ELF-1 (cell line): ENCODE data around the gene NFE2.
A peak's percentile ranks its signal among the peaks of the same experiment; 100 is the strongest.
"Not testable (repeated sequence)": the region's sequence is repeated elsewhere in the genome, so short reads cannot be mapped to it uniquely, and the experiment has no call there.

Experiments used
- DNase-seq: peaks from one replicate; pipeline ENCODE4 v3.0.0-alpha.2; 2016; ENCODE audit warnings: low read depth, low spot score

The NFE2 gene

GRCh38 chr12:54284070-54284780 lies 16.6 kb downstream of the NFE2 start:
- not testable (repeated sequence) for DNase-seq

- no peak for DNase-seq
Observed at GRCh38 chr12:54282949-54283593, 17.7 kb downstream of the NFE2 start.

GRCh38 chr12:54281694-54282093 lies 19.1 kb downstream of the NFE2 start:
- not testable (repeated sequence) for DNase-seq

- DNase-seq, result not testable (repeated sequence)
Observed at GRCh38 chr12:54281261-54281638, 19.6 kb downstream of the NFE2 start.

- peak; percentile 99 for DNase-seq
Observed at GRCh38 chr12:54280468-54281260, 20.2 kb downstream of the NFE2 start, which contains the start of gene HNRNPA1. Gene HNRNPA1 (plus strand): TSS chr12:54280726. CDS start chr12:54280808, 82 bp downstream.

- DNase-seq, result peak; percentile 99
Observed at GRCh38 chr12:54279632-54280467, 21.0 kb downstream of the NFE2 start, which contains the start of gene CBX5. Gene CBX5 (minus strand): TSS chr12:54280122. CDS start chr12:54257650, 22,472 bp downstream.

GRCh38 chr12:54279227-54279631 lies 21.6 kb downstream of the NFE2 start:
- DNase-seq, result no peak

GRCh38 chr12:54277823-54278276 lies 23.0 kb downstream of the NFE2 start:
- DNase-seq, result no peak

GRCh38 chr12:54276368-54276767 lies 24.4 kb downstream of the NFE2 start:
- DNase-seq, result no peak

- DNase-seq, result no peak
Observed at GRCh38 chr12:54273981-54274380, 26.8 kb downstream of the NFE2 start.

GRCh38 chr12:54272214-54272613 lies 28.6 kb downstream of the NFE2 start:
- DNase-seq, result no peak

- DNase-seq, result no peak
Observed at GRCh38 chr12:54270345-54270744, 30.5 kb downstream of the NFE2 start.

GRCh38 chr12:54266852-54267251 lies 34.0 kb downstream of the NFE2 start:
- DNase-seq, result no peak

- DNase-seq, result no peak
Observed at GRCh38 chr12:54265364-54265812, 35.4 kb downstream of the NFE2 start.

- no peak for DNase-seq
Observed at GRCh38 chr12:54262403-54262925, 38.4 kb downstream of the NFE2 start.

- no peak for DNase-seq
Observed at GRCh38 chr12:54261815-54262402, 38.9 kb downstream of the NFE2 start.

- peak; percentile 96 for DNase-seq
Observed at GRCh38 chr12:54259194-54260011, 41.4 kb downstream of the NFE2 start.

GRCh38 chr12:54258201-54258681 lies 42.6 kb downstream of the NFE2 start:
- no peak for DNase-seq

- no peak for DNase-seq
Observed at GRCh38 chr12:54257332-54257731, 43.5 kb downstream of the NFE2 start.
